HG02588 (cell line): Measurements from ENCODE around the gene QRFP.

Source experiments
- ATAC-seq: cut with Tn5 transposase; IDR thresholded peaks from one replicate; pipeline ENCODE4 v1.9.1; 2021; ENCODE audit warnings: mild to moderate bottlenecking, moderate library complexity; ENCODE audit not compliant: unreplicated experiment

The QRFP gene, protein sequence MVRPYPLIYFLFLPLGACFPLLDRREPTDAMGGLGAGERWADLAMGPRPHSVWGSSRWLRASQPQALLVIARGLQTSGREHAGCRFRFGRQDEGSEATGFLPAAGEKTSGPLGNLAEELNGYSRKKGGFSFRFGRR

DNA sequence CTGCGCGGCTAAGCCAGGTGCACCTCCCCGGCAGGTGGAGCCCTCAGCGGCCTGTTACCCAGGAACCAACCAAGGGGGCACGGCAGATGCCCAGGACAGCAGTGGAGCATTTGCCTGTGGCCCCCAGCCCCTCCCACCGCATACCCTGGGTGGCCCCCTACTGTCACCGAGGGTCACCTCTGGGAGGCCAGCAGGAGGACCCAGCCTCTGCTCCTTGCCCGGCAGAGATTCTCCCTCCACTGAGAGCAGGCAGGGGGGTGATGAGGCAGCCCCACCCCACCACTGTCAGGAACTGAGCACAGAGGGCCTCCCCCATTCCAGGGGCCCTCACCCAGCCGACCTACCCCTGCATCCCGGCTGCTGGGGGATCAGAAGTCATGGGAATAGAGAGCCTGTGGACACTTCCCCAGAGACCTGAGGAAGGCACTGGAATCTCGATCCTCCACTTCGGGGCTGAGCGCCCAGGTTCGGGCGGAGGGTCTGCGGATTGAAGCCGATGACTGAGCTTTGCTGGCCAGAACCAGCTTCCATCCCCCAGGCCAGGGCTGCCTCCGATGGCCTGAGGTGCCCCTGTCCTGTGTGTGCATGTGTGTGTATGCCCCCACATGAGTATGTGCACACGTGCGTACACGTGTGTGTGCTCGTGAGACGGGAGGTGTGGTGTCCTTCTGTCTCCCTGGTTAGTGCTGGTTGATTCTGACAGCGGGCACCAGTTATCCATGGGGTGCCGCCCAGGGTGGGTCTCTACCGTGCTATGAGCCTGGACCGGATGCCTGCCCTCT lies at the start of gene QRFP:
Gene QRFP (minus strand): TSS at position 580 of the 782 bp plus-strand sequence. CDS start 2,974 bp downstream, outside the sequence.
- no peak for ATAC-seq

DNA sequence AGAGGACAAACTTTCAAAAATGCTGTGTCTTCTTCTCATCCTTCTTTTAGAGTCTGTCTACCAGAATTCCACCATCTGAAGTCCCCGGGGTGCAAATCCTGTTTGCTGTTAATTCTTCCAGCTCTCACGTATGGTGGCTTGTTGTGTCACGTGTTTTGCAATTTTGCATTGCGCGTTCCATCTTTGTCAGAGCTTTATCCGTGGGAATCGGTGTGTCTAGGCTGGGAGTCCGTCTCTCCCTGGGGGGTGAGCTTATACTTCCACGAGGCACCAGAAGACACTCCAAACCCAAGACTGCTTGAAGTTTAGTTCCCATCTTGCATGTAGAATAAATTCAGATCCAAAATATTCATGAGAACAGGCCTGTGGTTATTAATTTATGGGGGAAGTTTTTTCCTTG lies 48.6 kb upstream of the QRFP start:
- no peak for ATAC-seq

DNA sequence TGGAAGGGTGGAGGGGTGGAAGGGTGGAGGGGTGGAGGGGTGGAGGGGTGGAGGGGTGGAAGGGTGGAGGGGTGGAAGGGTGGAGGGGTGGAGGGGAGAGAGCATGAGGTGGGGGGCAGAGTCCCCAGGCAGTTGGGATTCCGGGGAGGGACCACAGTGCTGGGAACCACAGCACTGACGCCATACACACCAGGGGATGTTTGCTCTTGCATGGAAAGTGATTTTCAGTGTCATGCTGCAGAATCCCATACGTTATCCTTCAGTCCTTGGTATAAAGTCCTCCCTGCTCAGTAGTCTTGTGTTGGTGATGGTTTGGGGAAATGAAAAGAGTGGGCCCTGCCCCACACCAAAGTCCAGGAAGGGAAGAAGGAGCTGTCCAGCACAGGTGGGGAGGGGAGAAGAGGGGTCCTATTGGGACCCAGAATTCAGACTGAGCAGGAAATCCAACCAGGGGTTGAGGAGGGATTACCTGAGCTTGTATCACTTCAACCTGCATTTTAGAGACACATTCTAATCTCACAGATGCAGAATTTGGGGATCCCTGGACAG lies 48.0 kb upstream of the QRFP start:
- no peak for ATAC-seq

DNA sequence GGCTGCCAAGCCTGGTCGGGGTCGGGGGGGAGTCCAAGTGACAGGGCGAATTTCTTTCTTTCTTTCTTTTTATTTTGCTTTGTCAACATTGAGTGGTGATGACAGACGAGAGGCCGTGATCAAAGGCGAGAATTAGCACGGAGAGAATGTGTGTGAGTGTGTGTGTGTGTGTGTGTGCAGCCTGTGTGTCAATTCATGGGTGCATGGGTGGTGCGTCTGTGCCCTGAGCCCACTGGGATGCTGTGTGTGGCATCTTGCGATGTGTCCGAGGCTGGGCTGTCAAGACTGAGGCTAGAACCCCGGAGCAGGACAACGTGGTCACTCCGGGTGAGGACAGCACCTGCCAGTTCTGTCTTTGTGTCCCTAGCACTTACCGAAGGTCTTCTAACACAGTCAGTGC lies 47.2 kb upstream of the QRFP start:
- no peak for ATAC-seq

DNA sequence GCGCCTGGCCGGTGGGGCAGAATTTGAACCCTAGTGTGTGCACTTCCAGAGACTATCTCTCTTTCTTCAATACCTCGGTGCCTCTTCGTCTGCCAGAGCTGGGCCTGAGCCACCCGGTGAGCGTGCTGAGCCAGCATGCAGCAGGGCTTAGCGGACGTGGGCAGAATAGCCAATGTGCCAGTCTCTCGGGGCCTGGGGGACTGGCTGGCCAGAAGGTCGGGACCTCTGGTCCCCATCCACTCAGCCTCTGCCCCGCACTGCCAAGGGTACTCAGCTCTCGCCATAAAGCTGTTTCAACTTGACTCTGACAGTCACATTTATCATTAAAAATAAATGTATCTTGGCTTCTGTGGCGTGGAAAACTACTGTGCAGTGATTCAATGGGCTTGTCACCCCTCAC lies 46.6 kb upstream of the QRFP start:
- ATAC-seq = no peak

DNA sequence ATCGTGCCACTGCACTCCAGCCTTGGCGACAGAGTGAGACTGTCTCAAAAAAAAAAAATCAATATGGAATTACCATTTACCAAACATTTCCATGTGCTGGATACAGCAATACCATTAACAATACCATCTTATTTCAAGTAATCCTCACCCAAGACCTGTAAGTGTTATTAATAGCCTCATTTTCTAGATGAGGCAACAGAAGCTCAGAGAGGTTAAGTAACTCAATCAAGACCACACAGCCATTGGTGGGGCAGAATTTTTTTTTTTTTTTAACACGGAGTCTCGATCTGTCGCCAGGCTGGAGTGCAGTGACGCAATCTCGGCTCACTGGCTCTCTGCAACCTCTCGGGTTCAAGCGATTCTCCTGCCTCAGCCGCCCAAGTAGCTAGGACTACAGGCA lies 46.1 kb upstream of the QRFP start:
- no peak for ATAC-seq

DNA sequence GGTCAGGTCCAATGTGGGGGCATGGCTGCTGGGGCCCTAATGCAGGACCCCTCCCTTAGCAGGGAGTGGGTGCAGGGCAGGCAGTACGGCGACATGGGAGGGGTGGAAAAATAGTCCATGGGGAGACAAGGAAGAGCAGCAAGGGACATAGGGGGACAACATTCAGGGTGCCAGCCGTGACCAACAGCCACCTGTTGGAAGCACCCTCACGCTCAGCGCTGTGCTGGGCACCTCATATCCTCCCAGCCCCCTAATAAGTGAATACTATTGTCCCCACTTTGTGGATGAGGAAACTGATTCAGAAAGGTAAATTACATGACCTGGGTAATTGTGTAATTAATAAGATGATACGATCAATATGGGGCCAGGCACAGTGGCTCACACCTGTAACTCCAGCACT lies 45.5 kb upstream of the QRFP start:
- ATAC-seq = no peak

DNA sequence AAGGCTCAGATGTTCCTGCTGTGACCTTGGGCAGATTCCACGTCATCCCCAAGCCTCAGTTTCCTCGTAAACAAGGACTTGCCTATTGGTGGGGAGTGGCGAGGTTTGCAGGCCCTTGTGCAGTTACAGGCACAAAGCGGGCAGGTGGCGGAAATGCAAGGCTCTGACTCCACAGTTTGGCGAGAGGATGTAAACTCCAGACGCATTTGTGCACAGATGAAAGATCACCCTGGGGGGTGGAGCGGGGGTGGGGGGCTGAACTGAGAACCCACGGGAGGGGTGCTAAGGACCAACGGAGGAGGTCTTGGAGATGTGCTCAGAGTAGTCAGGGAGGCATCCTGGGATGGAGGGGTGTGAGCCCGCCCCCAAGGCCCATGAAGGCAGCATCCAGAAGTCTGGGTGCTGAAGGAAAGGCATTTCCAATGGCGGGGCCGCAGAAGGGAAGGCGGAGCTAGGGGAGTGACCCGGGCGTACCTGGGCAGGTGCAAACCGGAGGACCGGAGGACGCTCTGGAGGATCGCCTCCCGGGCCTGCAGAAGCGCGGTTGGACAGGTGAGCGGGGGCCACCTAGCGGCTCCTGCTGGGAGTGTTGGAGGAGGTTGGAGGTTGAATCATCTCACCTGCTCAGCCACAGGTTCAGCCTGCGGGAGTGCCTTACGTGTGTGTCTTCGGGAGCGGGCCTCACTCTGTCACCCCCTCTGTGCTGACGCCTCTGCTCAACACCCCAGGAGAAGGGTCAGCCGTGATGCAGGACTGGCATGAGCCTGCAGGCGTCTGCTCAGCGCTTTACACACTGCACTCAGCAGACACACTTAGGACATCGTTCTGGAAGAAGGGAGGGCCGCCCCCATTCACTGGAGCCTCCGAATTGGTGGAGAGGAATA lies 44.3 kb upstream of the QRFP start:
- no peak for ATAC-seq

DNA sequence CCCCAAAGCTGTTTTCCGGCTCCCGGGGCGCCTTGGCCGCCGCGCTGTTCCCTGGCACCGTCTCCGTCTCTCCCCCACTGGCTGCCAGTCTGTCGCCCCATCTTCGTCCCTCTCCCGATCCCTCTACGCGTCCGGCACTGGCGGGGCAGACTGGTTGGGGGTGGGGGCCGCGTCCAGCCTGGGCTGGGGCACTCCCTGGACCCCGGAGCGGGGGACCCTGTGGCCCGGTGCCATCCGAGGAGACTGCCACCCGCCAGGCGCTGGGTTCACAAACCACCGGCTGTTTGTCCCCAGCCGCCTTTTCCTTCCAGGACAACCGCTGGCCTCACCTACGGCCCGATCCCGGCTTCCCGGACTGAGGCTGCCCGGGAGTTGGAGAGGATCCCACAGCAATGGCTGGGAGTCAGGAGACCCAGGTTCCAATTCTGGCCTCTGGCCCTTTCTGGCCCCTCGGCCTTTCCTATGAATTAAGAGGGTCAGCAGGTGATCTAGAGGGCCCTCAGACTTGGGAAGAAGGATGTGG lies 43.5 kb upstream of the QRFP start:
- no peak for ATAC-seq

DNA sequence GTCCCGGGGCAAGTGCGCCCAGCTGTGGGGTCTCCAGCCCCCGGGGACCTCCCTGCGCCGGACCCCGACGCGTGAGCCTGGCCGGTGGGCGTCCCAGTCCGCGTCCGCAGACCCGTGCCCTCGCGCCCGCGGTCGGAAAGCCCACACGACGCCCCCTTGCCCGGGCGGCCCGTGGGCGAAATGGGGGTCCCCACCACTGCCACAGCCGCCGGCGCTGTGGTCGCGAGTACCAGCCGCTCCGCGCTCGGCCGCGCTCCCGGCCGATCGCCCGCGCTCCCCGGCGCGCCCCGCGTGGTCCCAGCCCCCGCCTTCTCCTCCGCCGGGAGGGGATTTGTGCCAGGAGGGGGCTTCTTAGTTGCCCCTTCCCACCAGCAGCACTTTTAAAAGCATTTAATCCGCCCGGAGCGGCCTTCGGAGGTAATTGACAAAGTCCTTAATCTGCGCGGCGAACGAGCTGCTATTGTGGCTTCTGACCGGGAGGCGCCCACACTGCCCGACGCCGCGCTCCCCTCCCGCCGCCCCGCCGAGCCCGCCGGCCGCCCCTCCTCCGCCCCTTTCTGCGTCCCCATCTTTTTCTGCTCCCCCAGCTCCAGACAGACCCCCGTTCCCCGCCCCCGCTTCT lies 42.9 kb upstream of the QRFP start:
- ATAC-seq = no peak

DNA sequence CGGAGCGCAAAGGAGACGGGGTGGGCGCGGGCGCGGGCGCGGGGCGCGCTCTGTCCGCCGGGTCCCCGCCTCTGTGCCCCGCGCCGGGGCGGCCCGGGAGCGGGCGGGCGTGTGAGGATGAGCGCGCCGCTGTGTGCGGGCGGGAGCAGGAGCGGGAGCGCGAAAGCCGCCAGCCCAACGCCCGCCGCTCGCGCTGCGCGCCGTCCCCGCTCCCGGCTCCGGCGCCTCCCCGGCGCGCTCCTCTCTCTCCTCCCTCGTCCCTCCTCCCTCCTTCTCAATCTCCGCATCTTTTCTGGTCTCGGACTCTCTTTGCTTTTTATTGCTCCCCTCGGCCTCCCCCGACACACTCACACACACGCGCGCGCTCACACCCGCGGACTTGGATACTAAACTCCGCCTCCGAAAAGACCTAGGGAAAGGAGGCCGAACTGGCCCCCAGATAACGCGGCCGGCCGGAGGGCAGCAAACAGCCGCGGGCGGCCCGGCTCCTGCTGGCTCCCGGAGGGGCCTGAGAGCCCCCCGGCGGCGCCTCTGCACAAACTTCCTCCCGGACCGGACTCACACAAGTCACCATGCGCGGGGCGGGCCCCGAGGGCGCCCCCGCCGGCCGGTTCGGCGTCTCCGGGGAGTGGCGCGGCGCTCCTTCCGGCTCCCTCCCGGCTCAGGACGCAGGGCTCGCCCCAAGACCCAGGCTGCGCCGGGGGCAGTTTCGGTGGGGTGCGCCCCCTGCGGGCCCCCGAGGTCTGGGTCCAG lies 42.2 kb upstream of the QRFP start, which contains the start of gene FIBCD1:
Gene FIBCD1 (minus strand): TSS at position 596 of the 753 bp plus-strand sequence. CDS start 640 bp downstream, outside the sequence.
- no peak for ATAC-seq

DNA sequence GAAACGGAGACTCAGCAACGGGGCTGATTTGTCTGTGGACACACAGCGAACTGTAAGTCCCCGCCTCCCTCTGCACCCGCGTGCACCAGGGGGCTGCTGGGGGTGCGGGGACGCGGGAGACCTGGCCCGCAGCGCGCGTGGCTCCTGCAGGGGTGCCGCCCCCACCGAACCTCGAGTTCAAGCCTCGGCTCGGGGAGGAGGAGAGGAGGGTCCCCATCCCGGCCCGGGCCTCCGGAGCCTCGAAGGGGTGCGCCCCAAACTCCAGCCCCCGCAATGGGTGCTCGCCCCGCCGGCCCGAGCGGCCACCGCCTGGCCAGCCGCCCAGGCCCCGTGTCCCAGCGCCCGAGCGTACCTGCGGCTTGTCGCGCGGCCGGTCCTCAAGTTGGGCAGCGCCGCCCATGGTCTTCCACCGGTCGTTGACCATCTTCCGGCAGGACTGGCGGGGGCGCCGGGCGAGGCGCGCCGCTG lies 41.6 kb upstream of the QRFP start:
- ATAC-seq = no peak

DNA sequence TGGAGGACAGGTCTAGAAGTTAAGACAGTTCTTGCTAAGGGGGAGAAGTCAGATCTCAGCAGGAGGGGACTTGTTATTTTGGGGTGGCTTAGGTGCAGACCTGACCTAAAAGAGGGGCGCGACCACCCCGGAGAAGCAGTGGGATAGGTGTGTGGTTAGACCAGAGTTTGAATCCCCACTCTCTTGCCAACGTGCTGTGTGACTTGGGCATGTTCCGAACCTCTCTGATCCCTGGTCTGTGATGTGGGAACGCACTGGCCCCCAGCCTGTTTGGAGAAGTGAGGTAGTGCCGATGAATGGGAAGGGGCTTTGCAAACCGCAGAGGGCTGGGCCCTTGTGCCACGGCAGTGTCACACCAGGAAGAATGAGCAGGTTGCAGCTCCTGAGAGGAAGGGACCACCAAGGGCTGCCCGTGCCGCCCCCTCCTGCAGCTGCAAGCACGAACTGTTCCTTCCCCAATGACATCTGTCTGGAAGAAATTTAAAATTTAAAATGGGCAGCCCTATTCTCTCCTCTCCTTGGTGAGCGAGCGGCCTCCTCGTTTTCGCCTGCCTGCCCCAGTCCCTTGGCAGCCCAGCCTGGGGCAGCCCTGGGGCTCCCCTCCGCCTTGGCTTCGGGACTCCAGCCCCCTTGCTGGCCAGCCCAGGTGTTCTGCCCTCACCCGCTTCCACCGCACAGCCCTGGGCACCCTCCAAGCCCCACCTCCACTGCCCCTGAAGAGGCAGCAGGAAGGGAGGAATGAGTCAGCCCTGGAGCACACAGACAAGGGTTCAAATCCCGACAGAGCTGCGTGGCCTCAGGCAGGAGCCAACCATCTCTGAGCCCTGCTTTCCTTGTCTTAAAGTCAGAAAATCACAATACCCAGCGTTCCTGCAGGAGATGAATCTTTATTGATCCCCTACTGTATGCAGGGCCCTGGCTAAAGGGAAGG lies 40.8 kb upstream of the QRFP start:
- no peak for ATAC-seq

DNA sequence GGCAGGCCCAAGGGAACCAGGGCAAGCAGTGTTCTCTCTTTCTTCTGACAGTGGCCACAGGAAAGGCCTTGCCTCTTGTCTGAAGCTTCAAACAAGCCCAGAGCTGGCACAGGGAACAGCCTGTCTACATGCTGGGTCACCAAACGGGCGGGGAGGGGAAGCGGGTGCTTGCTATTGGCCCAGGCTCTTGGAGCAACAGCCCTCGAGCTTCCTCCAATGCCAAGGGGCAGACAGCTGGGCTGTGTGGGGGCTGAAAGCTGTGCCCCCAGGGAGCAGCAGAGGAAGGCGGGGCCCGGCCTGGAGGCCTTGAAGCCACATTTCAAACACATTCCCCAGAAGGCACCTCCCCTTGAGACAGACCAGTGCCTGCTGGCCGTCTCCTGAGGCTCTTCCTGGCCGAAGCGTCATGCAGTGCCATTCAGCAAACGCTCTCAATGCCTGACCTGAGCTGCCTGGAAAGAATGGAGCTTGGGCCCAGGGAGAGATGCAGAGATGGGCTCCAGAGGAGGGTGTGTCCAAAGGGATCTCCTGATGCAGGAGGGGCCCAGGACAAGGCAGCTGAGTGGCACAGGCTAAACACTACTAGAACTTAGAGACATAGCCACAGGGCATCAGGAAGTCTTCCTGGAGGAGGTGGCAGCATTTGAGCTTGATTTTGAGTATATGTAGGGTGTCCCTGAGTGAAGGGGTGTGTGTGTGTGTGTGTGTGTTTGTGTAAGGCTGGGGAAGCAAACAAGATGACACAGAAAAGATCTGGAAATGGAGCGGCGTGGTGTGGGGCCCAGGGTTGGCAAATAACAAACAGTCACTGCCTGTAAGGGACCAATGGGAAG lies 39.9 kb upstream of the QRFP start:
- no peak for ATAC-seq

DNA sequence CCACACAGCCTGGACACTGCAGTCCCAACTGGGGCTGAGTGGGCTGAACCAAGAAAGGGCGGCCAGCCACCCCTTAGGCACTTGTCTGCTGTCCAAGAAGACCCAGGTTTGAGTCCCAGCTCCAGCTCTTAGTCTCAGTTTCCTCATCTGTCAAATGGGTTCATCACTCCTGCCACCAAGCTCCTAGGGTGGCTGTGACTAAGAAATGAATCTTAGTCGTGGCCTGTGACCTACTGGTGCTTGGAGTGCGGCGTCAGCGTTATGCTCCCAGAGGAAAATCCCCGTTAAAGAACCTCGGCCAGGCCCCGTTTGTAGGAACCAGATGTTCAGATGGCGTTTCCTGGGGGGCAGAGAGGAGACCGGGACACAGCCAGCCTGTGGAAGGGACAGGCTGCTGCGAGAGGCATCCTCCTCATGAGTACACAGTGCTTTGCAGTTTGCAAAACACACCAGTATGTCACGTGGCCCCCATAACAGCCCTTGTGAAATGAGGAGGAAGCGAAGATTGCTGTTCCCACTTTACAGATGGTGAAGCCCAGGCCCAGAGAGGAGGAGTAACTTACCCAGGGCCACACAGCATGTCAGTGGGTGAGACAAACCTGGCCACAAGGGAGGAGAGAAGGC lies 39.1 kb upstream of the QRFP start:
- no peak for ATAC-seq

DNA sequence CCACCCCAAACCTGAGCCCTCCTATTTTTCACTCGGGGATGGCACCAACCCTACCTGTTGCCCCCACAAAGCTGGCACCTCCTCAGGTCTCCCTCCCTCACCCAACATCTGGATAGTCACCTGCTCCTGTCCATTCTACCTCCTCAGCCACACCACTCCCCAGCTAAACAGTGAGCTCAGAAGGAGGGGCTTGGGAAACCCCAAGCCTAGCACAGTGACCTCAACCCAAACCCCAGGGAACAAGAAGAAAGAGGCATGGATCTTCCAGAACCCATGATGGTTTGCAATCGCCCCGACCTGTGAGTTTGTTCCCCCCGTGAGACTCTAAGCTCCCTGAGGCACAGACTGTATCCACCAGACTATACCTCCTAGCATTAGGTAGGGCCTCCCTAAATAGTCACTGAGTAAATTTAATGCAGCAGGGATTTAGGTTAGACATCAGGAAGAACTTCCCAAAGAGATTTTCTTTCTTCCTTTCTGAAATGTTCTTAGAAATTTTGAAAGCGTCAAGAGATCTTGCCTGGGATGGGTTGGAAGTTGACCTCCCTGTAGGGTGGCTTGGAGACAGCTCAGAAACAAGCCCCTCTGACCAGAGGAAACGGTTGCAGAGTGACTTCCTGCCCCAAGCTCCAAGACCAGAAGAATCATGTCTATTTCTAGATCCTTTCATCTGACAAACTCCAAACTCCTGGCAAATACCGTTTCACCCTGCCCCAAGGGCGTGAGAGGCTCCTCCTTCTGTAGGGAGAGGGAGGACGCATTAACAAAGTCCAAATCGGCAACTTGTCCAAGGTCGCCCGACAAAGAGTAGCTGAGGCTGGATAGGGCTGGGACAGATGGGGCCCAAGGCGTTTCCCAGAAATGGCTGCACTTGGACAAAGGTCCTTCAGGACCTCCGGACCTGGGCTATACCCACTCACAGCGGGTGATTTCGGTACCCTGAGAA lies 38.4 kb upstream of the QRFP start:
- ATAC-seq = no peak
